DMS153 (cell line): ENCODE data around the gene NKAP.
"Not testable (repeated sequence)": the region's sequence is repeated elsewhere in the genome, so short reads cannot be mapped to it uniquely, and the experiment has no call there.

Source experiments
- DNase-seq: peaks from one replicate; lab custom pipeline; 2025; lab: John Stamatoyannopoulos, UW

The NKAP gene

DNA sequence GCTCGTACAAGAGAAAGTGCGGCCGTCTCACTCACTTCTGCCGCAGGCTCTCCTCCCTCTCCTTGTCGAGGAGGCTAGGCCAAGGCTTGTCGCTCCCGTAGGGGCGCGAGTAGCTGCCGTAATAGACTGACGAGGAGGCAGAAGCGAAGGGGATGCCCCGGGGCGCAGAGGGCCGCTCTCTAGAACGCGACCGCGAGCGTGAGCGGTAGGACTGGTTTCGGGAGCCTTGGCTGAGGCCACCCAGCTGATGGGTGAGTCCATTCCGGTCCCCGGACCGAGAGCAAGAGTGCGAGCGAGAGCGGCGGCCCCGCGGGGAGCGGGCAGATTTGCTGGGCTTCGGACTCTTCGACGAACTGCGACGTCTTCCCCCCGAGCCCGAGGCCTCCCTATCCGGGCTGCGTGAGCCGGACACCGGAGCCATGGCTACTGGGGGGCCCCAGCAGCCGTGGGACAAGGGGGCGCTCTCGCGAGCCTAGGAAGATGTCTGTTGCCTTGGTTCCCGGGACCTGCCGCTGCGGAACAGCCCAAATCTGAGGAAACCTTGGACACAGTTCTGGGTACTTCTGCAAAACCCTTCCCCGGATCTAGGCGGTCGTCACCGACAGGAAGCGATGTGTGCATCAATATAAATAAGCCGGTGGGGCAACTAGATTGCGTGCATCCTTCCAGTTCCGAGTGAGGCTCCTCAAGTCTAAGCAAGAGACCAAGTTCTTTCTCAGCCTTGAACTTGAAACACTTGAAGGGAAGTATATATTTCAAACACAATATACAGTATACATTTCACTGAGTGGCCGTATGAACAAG lies at the start of gene NKAP:
TSS of gene NKAP (minus strand) at position 567 of the 804 bp plus-strand sequence. CDS start at position 421, 146 bp downstream.
- DNase-seq = peak; percentile 79

DNA sequence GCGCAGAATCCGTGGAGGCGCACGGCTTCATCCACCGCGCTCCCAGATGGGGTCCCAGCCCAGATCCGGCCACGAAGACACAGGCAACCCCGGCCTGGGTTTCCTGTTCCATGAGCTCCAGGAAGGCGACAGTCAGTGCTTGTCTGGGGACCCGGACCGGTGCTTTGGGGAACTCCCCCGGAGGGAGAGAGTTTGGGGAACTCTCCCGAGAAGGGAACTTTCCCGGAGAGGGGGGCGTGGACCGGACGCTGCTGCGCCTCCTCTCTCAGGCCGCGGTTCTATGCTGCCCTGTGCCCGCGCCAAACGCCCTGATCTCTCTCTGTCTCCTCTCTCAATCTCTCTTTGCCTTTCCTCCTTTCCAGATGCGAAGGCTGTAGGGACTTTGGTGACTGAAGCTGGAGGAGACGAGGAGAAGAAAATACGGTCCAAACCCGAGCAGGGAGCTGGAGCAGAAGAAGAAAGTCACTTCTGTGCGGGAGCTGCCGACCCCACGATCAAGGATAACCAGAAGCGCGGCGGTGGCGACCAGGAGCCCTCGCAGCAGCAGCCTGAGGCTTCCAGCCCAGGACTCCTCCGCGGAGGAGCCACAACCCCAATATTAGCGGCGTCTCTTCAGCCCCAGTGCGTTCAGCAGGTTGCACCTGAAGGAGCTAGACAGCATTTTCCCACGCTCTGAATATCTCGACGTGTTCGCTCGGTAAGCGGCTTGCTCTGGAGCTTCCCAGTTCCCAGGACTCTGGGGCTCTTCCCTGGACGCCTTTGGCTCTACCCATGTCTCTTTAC lies 47.6 kb upstream of the NKAP start:
- no peak for DNase-seq

- DNase-seq = no peak
Measured at GRCh38 chrX:119990556-119991004, 47.0 kb upstream of the NKAP start.

GRCh38 chrX:119989905-119990555 lies 46.5 kb upstream of the NKAP start:
- DNase-seq = no peak

- DNase-seq = no peak
Measured at GRCh38 chrX:119986203-119986602, 42.7 kb upstream of the NKAP start.

DNA sequence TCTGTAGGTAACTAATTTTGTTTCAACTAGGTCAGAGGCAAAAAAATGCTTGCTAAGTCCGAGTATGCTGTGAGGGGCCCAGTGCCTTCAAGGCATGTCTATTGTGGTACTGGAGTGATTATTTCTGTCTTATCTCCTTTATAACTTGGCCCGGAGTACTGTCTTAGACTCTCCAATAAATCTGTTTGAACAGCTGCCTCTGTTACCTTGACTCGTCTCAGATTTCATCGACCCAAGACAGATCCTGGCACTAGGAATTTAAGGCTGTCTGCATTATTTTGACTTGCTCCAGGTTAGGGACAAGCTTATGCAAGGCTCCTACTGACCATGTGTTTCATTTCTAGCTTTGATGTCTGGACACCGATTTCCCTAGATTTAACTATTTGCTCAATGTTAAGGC lies 41.1 kb upstream of the NKAP start:
- no peak for DNase-seq

GRCh38 chrX:119983494-119983893 lies 39.9 kb upstream of the NKAP start:
- no peak for DNase-seq

GRCh38 chrX:119982145-119982544 lies 38.6 kb upstream of the NKAP start:
- no peak for DNase-seq

DNA sequence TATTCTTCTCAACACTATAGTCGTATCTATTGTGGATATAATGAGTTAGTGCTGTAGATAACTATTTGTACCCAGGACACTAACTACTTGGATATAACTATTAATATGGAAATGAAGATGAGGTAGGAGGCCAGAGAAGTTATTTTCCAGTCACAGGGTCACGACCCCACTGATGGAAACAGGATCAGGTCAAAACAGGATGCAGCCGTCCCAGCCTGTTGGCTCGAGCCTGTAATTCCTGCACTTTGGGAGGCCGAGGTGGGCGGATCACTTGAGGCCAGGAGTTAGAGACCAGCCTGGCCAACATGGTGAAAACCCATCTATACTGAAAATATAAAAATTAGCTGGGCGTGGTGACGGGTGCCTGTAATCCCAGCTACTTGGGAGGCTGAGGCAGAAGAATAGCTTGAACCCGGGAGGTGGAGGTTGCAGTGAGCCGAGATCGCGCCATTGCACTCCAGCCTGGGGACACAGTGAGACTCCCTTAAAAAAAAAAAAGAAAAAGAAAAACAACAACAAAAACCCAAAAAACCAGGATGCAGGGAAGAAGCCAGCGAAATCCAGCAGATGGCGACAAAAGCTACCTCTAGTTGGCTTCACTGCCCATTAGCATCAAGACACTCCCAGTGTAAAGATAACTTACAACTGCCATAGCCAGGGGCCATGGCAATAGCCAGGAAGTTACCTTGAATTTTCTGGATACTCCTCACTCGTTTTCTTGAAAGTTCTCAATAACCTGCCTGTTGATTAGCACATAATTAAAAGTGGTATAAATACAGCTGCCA lies 37.9 kb upstream of the NKAP start:
- DNase-seq = no peak

GRCh38 chrX:119977172-119977571 lies 33.6 kb upstream of the NKAP start:
- DNase-seq = not testable (repeated sequence)

- no peak for DNase-seq
Measured at GRCh38 chrX:119971184-119971583, 27.6 kb upstream of the NKAP start.

- DNase-seq = no peak
Measured at GRCh38 chrX:119970574-119970973, 27.0 kb upstream of the NKAP start.

- DNase-seq = not testable (repeated sequence)
Measured at GRCh38 chrX:119966837-119967236, 23.3 kb upstream of the NKAP start.

- no peak for DNase-seq
Measured at GRCh38 chrX:119960625-119961024, 17.1 kb upstream of the NKAP start.

DNA sequence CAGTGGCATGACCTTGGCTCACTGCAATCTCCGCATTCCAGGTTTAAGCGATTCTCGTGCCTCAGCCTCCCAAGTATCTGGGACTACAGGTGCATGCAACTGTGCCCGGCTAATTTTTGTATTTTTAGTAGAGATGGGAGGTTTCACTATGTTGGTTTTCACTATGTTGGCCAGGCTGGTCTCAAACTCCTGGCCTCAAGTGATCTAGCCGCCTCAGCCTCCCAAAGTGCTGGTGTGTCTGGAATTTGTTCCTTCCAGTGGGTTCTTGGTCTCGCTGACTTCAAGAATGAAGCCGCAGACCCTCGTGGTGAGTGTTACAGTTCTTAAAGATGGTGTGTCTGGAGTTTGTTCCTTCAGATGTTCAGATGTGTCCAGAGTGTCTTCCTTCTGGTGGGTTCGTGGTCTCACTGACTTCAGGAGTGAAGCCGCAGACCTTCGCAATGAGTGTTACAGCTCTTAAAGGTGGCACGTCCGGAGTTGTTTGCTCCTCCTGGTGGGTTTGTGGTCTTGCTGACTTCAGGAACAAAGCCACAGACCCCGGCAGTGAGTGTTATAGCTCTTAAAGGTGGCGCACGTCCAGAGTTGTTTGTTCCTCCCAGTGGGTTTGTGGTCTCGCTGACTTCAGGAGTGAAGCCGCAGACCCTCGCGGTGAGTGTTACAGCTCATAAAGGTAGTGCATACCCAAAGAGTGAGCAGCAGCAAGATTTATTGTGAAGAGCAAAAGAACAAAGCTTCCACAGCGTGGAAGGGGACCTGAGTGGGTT lies 12.4 kb upstream of the NKAP start:
- not testable (repeated sequence) for DNase-seq

GRCh38 chrX:119954374-119954773 lies 10.8 kb upstream of the NKAP start:
- no peak for DNase-seq

- no peak for DNase-seq
Measured at GRCh38 chrX:119948381-119948780, 4.8 kb upstream of the NKAP start.

- no peak for DNase-seq
Measured at GRCh38 chrX:119945481-119945880, 1.9 kb upstream of the NKAP start.

DNA sequence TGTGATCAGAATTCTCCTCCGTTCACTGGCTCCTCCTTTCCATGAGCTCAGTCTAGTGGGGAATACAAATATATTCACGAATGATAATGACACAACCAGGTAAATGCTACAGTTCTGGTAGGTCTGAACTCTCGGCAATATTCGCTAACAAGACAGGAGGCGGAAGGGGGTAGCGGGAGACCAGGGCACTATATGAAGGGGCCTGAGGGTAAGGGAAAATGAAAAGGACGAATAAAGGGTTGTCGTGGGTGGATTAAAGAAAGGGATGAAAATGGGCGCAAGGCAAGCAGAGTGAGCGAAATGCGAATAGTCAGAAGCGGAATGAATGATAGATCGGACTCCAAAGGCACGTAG lies 743 bp downstream of the NKAP start:
- no peak for DNase-seq

DNA sequence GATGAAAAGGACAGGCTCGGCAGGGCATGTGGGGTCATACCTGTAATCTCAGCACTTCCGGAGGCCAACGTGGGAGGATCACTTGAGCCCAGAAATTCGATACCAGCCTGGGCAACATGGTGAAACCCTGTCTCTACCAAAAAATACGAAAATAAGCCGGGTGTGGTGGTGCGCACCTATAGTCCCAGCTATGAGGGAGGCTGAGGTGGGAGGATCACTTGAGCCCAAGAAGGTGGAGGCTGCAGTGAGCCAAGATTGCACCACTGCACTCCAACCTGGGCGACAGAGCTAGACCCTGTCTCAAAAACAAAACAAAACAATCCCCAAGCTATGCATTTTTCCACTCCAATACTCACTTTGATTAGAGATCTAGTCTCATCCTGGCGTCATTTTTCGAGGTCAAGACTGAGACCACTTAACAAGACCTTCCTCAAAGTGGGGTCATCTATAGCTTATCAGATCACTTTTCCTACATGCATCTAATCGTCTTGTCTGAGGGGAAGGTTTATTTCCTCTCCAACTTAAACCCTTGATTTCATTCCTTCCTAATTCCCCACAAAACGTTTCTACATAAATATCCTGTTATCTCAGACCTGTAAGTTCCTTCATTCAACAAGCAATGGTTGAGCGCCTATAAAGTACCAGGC lies 1.3 kb downstream of the NKAP start:
- DNase-seq = no peak

DNA sequence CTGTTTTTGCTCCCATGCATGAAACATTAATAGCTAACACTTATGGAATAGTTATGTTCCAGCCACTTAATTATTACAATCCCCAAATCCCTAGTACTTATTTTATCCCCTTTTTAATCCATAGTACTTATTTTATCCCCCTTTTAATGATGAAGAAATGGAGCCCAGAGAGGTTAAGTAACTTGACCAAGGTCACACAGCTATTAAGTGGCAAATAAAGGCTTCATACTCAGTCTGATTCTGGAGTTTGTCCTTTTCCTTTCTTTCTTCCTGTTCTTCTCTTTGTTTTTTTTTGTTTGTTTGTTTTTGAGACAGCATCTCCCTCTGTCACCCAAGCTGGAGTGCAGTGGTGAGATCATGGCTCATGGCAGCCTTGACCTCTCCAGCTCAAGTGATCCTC lies 2.2 kb downstream of the NKAP start:
- DNase-seq = no peak
